ENCODE results near the gene FLRT2.

DNA sequence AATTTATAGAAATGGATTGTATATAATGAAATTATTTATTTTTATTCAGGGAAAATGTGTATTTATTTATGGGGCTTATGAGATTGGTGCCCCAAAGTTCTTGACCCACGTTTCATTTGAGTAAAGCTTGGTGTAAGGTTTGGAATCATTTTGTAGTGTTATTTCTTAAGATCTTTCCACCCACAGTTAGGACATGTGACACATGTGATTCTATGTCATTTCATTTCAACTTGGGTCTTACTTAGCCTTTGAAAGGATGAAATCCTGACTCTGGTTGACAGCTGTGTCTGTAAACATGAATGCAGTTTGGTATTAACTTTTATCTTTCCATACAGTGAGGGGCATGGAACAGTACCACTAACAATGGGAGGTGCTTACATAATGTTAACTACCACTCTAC, 51.7 kb downstream of the FLRT2 start:
- TF ChIP-seq, protein P1, sequence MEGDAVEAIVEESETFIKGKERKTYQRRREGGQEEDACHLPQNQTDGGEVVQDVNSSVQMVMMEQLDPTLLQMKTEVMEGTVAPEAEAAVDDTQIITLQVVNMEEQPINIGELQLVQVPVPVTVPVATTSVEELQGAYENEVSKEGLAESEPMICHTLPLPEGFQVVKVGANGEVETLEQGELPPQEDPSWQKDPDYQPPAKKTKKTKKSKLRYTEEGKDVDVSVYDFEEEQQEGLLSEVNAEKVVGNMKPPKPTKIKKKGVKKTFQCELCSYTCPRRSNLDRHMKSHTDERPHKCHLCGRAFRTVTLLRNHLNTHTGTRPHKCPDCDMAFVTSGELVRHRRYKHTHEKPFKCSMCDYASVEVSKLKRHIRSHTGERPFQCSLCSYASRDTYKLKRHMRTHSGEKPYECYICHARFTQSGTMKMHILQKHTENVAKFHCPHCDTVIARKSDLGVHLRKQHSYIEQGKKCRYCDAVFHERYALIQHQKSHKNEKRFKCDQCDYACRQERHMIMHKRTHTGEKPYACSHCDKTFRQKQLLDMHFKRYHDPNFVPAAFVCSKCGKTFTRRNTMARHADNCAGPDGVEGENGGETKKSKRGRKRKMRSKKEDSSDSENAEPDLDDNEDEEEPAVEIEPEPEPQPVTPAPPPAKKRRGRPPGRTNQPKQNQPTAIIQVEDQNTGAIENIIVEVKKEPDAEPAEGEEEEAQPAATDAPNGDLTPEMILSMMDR (IDR thresholded peaks at IDR 0.05) = no peak
- no peak for TF ChIP-seq EZH2 (IDR thresholded peaks at IDR 0.05; ENCODE audit: borderline replicate concordance, insufficient read depth, low read depth, low read length, poor library complexity, severe bottlenecking)

Measured in B cell (primary cell).